Panc1 (cell line): ENCODE measurements around the gene ARSG.

Source experiments
- POLR2AphosphoS5 ChIP-seq: IDR thresholded peaks from 2 replicates; pipeline ENCODE4 v1.6.1; 2012; ENCODE audit warnings: mild to moderate bottlenecking, low read depth, low read length, moderate library complexity
- SIN3A ChIP-seq: IDR thresholded peaks from 2 replicates; pipeline ENCODE4 v1.6.1; 2012; ENCODE audit warnings: low read depth, mild to moderate bottlenecking, low read length, moderate library complexity, borderline replicate concordance; ENCODE audit not compliant: insufficient read depth
- TCF7L2 ChIP-seq: IDR thresholded peaks from 2 replicates; pipeline ENCODE4 v1.6.1; 2011; ENCODE audit warnings: mild to moderate bottlenecking, low read depth, low read length, inconsistent platforms
- TF ChIP-seq, protein P1 (sequence below): fragments of 450-650 bp; IDR thresholded peaks from 2 replicates; pipeline ENCODE4 v1.5.1; 2017; ENCODE audit warnings: mild to moderate bottlenecking
- TF ChIP-seq, protein P2 (sequence below), 2 experiments: IDR thresholded peaks; 2 replicates each; pipeline ENCODE4 v1.6.1; 2011 to 2012; ENCODE audit warnings: low read depth in 2 of 2, control low read depth in 1 of 2, low read length in 1 of 2, mild to moderate bottlenecking in 1 of 2, moderate library complexity in 1 of 2; ENCODE audit not compliant: insufficient read depth in 1 of 2

DNA sequence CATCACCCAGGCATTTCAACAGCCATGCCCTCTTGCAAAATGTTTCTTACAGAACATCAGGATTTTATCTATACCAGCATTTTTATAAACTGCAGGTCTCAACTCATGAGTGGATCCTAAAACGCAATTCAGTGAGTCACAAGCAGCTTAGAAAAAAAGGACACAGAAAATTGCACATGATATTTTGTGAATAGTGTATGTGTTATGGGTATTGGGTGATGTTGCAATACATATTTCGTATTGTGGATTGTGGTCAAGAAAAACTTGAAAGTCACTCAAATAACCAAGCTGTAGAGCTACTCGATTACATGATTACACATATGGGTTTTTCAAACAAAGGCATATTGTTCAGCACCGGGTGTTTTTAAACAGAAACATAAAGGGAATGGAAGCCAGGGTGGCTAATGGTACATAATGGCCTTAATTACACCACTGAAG is 164.6 kb downstream of the ARSG start:
- TF ChIP-seq POLR2AphosphoS5 (no peak), SIN3A (no peak), TCF7L2 (no peak)
- TF ChIP-seq, protein P1, sequence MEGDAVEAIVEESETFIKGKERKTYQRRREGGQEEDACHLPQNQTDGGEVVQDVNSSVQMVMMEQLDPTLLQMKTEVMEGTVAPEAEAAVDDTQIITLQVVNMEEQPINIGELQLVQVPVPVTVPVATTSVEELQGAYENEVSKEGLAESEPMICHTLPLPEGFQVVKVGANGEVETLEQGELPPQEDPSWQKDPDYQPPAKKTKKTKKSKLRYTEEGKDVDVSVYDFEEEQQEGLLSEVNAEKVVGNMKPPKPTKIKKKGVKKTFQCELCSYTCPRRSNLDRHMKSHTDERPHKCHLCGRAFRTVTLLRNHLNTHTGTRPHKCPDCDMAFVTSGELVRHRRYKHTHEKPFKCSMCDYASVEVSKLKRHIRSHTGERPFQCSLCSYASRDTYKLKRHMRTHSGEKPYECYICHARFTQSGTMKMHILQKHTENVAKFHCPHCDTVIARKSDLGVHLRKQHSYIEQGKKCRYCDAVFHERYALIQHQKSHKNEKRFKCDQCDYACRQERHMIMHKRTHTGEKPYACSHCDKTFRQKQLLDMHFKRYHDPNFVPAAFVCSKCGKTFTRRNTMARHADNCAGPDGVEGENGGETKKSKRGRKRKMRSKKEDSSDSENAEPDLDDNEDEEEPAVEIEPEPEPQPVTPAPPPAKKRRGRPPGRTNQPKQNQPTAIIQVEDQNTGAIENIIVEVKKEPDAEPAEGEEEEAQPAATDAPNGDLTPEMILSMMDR = no peak
- TF ChIP-seq, protein P2, sequence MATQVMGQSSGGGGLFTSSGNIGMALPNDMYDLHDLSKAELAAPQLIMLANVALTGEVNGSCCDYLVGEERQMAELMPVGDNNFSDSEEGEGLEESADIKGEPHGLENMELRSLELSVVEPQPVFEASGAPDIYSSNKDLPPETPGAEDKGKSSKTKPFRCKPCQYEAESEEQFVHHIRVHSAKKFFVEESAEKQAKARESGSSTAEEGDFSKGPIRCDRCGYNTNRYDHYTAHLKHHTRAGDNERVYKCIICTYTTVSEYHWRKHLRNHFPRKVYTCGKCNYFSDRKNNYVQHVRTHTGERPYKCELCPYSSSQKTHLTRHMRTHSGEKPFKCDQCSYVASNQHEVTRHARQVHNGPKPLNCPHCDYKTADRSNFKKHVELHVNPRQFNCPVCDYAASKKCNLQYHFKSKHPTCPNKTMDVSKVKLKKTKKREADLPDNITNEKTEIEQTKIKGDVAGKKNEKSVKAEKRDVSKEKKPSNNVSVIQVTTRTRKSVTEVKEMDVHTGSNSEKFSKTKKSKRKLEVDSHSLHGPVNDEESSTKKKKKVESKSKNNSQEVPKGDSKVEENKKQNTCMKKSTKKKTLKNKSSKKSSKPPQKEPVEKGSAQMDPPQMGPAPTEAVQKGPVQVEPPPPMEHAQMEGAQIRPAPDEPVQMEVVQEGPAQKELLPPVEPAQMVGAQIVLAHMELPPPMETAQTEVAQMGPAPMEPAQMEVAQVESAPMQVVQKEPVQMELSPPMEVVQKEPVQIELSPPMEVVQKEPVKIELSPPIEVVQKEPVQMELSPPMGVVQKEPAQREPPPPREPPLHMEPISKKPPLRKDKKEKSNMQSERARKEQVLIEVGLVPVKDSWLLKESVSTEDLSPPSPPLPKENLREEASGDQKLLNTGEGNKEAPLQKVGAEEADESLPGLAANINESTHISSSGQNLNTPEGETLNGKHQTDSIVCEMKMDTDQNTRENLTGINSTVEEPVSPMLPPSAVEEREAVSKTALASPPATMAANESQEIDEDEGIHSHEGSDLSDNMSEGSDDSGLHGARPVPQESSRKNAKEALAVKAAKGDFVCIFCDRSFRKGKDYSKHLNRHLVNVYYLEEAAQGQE (IDR thresholded peaks at IDR 0.05; ENCODE audit: insufficient read depth in 1 of 2, low read depth in 2 of 2, low read length in 1 of 2) = no peak
